ENCODE measurements around the gene MTTP.

Gene MTTP

DNA sequence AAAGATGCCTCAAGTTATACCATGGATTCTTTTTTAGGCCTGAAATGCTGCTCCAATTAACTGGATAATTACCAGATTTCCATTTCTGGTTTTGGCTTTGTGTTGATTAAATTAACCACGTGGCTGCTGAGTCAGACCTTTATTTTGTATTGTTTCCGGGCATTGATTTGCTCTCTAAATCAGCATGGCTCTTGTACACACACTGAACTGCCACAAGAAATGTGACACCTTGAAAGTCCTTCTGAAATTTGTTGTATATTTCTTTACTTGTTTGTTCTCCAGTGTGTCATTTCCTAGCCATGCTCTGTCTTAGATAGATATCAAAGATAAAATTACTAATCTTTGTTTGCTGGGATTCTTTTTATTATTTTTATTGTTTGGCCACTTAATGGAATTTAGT is 11.7 kb downstream of the MTTP start:
- no peaks in the 10 kb centered on the region for H3K9me3 ChIP-seq (ENCODE audit: insufficient read depth, low read depth, low read length)
- H3F3A ChIP-seq (ENCODE audit: low read depth) = no peaks in the 10 kb centered on the region
- no peaks in the 10 kb centered on the region for H3K36me3 ChIP-seq (ENCODE audit: insufficient read depth, low read length)
- no peak overlapping the region for H3K4me2 ChIP-seq (ENCODE audit: low read depth, low read length, poor library complexity, severe bottlenecking)
- TF ChIP-seq CTCF (conservative IDR thresholded peaks at IDR 0.05; ENCODE audit: low read length) = no peak
- TF ChIP-seq EZH2phosphoT487 (IDR thresholded peaks at IDR 0.05; ENCODE audit: borderline replicate concordance) = no peak
- no peaks in the 10 kb centered on the region for H3K4me1 ChIP-seq (ENCODE audit: insufficient read depth, low read length, poor library complexity, severe bottlenecking)
- no peak overlapping the region for H3K4me3 ChIP-seq (ENCODE audit: low read length, poor library complexity, severe bottlenecking)
- no peaks in the 10 kb centered on the region for H4K20me1 ChIP-seq (ENCODE audit: insufficient read depth, low read length, poor library complexity, severe bottlenecking)
- H3K9ac ChIP-seq (ENCODE audit: low read depth, low read length, poor library complexity, severe bottlenecking) = no peak overlapping the region
- H2AFZ ChIP-seq (ENCODE audit: low read length) = no peak overlapping the region
- peaks cover 6% of the 10 kb centered on the region for H3K27me3 ChIP-seq (ENCODE audit: insufficient read depth, low read length, poor library complexity, severe bottlenecking)
- no peaks in the 10 kb centered on the region for H3K9me2 ChIP-seq (replicated peaks; ENCODE audit: low read depth, low read length)
- H3K79me2 ChIP-seq (ENCODE audit: insufficient read depth, low read length) = no peaks in the 10 kb centered on the region

DNA sequence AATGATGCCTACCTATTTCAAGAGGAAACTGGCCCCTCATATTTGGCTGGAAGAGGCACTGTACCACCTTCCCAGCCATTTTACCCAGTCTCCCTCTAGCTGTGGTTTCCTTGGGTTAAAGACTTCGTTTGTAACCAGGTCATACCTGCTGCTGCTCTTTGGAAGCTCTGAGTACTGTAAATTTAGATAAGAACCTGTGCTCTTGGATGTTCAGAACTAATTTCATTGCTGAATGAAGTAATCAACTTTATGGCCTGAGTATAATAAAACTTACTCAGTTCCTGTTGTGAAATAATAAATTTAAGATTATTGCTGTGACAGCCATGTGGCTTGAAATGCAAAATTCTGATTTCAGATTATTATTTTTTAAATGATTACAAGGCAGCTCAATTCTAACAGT is 12.2 kb downstream of the MTTP start:
- Histone ChIP-seq H3K9ac (ENCODE audit: low read depth, low read length, poor library complexity, severe bottlenecking) (no peak overlapping the region), H3K36me3 (ENCODE audit: insufficient read depth, low read length) (no peaks in the 10 kb centered on the region), H2AFZ (ENCODE audit: low read length) (no peak overlapping the region), H3K9me3 (ENCODE audit: insufficient read depth, low read depth, low read length) (no peaks in the 10 kb centered on the region), H3K4me3 (ENCODE audit: low read length, poor library complexity, severe bottlenecking) (no peak overlapping the region), H3K4me1 (ENCODE audit: insufficient read depth, low read length, poor library complexity, severe bottlenecking) (no peaks in the 10 kb centered on the region), H3K4me2 (ENCODE audit: low read depth, low read length, poor library complexity, severe bottlenecking) (no peak overlapping the region), H3K79me2 (ENCODE audit: insufficient read depth, low read length) (no peaks in the 10 kb centered on the region), H3K27me3 (ENCODE audit: insufficient read depth, low read length, poor library complexity, severe bottlenecking) (peaks cover 6% of the 10 kb centered on the region), H3K9me2 (replicated peaks; ENCODE audit: low read depth, low read length) (no peaks in the 10 kb centered on the region), H3F3A (ENCODE audit: low read depth) (no peaks in the 10 kb centered on the region), H4K20me1 (ENCODE audit: insufficient read depth, low read length, poor library complexity, severe bottlenecking) (no peaks in the 10 kb centered on the region)
- no peak for TF ChIP-seq CTCF (conservative IDR thresholded peaks at IDR 0.05; ENCODE audit: low read length)
- TF ChIP-seq EZH2phosphoT487 (IDR thresholded peaks at IDR 0.05; ENCODE audit: borderline replicate concordance) = no peak

DNA sequence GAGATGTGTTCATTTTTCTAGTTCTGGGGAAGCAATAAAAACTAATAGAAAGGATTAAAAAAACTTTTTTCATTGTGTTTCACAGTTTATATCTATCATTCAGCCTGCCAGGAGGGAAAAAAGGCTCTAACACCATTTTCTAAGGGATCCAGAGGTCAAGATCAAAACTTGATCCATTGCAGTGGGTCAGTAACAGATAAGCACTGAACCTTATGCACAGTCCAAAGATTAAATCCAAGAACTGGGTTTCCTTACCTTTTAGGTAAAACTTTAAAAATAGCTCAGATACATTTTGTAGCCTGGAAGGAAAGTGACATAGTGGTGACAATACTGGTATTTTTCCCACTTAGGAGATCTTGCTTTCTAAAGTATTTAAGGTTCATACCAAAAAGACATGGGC is 12.7 kb downstream of the MTTP start:
- no peaks in the 10 kb centered on the region for H3K9me3 ChIP-seq (ENCODE audit: insufficient read depth, low read depth, low read length)
- no peaks in the 10 kb centered on the region for H4K20me1 ChIP-seq (ENCODE audit: insufficient read depth, low read length, poor library complexity, severe bottlenecking)
- no peak overlapping the region for H3K9ac ChIP-seq (ENCODE audit: low read depth, low read length, poor library complexity, severe bottlenecking)
- H3K4me2 ChIP-seq (ENCODE audit: low read depth, low read length, poor library complexity, severe bottlenecking) = no peak overlapping the region
- H3K79me2 ChIP-seq (ENCODE audit: insufficient read depth, low read length) = no peaks in the 10 kb centered on the region
- no peak overlapping the region for H3K4me3 ChIP-seq (ENCODE audit: low read length, poor library complexity, severe bottlenecking)
- no peak overlapping the region for H2AFZ ChIP-seq (ENCODE audit: low read length)
- H3K4me1 ChIP-seq (ENCODE audit: insufficient read depth, low read length, poor library complexity, severe bottlenecking) = no peaks in the 10 kb centered on the region
- TF ChIP-seq CTCF (conservative IDR thresholded peaks at IDR 0.05; ENCODE audit: low read length) (no peak), EZH2phosphoT487 (IDR thresholded peaks at IDR 0.05; ENCODE audit: borderline replicate concordance) (no peak)
- H3K36me3 ChIP-seq (ENCODE audit: insufficient read depth, low read length) = no peaks in the 10 kb centered on the region
- H3K27me3 ChIP-seq (ENCODE audit: insufficient read depth, low read length, poor library complexity, severe bottlenecking) = peaks cover 6% of the 10 kb centered on the region
- no peaks in the 10 kb centered on the region for H3F3A ChIP-seq (ENCODE audit: low read depth)
- H3K9me2 ChIP-seq (replicated peaks; ENCODE audit: low read depth, low read length) = no peaks in the 10 kb centered on the region
